Measurements from ENCODE around the gene FUBP3. TPM values are rescaled to one million over a fixed set of nuclear protein-coding genes. Genes with fewer than 3 reads are reported as not detected.

FUBP3 gene
- polyA plus RNA-seq, 2 of the 4 experiments (the other 2 are of a cell fraction) = 43.5 to 67.7 TPM

DNA sequence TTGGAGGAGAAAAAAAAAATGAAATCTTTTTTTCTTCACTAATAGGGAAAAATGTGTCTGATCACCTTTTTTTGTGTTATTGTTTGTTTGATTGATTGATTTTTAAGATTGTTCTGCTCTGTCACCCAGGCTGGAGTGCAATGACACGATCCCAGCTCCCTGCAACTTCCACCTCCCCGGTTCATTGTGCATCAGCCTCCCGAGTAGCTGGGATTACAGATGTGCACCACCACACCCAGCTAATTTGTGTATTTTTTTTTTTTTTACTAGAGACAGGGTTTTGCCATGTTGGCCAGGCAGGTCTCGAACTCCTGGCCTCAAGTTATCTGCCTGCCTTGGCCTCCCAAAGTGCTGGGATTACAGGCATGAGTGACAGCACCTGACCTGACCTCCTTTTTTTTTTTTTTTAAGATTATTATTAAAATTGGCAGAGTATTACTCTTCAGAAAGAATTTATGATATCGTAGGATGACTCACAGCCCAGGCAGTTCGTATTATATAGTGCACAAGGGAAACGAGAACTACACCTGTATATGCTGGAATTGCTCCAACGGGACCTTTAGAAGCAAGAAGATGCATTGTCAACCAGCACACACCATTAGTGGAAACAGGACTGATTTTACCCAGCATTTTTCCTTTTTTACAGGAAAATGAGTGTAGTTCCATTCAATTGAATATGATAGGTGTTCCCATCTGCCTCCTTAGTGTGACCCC, 27.7 kb downstream of the FUBP3 start:
- CTCF ChIA-PET = interaction anchor here (0.7 kb wide), 2 partner anchors 141 to 546 kb away, joined by 3 to 5 read pairs; no protein-coding TSS in a partner anchor
- no peak overlapping the region for H3K27ac ChIP-seq
- WGBS (ENCODE audit: missing lambda C conversion rate) = 79% methylated on average over 8 of the region's 8 CpGs
- DNase-seq (ENCODE audit: low read depth in 1 of 2, low spot score in 1 of 2) = no peak
- POLR2A ChIA-PET = no interaction called here
- H3K4me1 ChIP-seq = no peaks in the 10 kb centered on the region
- FAIRE-seq = no peak
- no peaks in the 10 kb centered on the region for H3K9me3 ChIP-seq
- H3K4me2 ChIP-seq = no peak overlapping the region
- TF ChIP-seq JUNB (IDR thresholded peaks at IDR 0.05) = no peak
- no peak for TF ChIP-seq RARB (CRISPR knock-in tag; IDR thresholded peaks at IDR 0.05)
- no peak for TF ChIP-seq ZSCAN20 (CRISPR knock-in tag; IDR thresholded peaks at IDR 0.05)
- no peak for TF ChIP-seq TFCP2L1 (CRISPR knock-in tag; IDR thresholded peaks at IDR 0.05)
- TF ChIP-seq RFX5 (IDR thresholded peaks at IDR 0.05) = no peak
- no peak for TF ChIP-seq MAZ (IDR thresholded peaks at IDR 0.05; ENCODE audit: borderline replicate concordance, low read depth, low read length)
- no peak for TF ChIP-seq GATA3 (IDR thresholded peaks at IDR 0.05; ENCODE audit: borderline replicate concordance)
- TF ChIP-seq NPAS2 (CRISPR knock-in tag; IDR thresholded peaks at IDR 0.05; ENCODE audit: borderline replicate concordance) = no peak
- no peak overlapping the region for H3K4me3 ChIP-seq
- ATAC-seq = no peak

DNA sequence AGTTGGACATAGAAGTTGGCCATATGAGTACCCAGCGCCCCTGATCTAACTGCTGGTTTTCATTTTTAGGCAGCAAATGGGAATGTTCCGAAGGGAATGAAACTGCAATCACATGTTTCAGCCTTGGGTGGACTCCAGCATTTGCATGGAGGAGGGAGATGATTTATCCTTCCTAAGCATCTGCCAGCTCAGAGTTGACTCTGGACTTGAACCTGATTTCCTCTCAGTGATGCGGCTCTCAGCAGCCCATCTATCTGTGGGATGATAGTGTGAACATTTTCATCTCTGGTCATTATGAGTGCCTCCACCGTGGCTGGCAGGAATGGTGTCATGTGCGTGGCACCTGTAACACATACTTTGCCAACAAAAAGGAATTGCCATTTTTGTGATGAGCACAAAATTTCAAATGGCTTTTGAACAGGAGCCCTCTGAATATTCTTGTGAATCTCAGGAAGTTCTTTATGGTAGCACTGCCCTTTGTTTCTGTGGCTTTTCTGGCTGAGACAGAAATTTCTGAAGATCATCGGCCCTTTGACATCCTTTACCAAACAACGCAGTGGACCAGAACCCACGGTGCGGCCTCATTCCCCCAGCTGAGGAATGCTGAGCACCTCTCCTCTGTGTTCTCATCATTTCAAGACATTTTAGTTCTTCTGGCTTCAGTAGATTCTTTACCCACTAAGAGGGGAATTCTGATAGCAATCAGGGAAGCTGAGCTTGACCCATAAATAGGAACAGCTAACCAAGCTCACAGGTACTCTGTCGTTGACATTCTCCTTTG, 28.5 kb downstream of the FUBP3 start:
- POLR2A ChIA-PET = no interaction called here
- 85% methylated on average over 10 of the region's 10 CpGs for WGBS (ENCODE audit: missing lambda C conversion rate)

GRCh38 chr9:130608554-130609134, 29.3 kb downstream of the FUBP3 start:
- FAIRE-seq (no peak), ATAC-seq (no peak), DNase-seq (ENCODE audit: low read depth in 1 of 2, low spot score in 1 of 2) (no peak)
- no peaks in the 10 kb centered on the region for H3K9me3 ChIP-seq
- 85% methylated on average over 6 of the region's 6 CpGs for WGBS (ENCODE audit: missing lambda C conversion rate)
- no peak overlapping the region for H3K4me2 ChIP-seq
- ChIA-PET CTCF (interaction anchor here (0.6 to 1.3 kb wide), 3 partner anchors 10 to 1064 kb away, joined by 3 to 4 read pairs (median 3); no protein-coding TSS in a partner anchor), POLR2A (no interaction called here)
- H3K4me3 ChIP-seq = no peak overlapping the region
- H3K4me1 ChIP-seq = no peaks in the 10 kb centered on the region
- no peak overlapping the region for H3K27ac ChIP-seq
- TF ChIP-seq ZC3H11A (IDR thresholded peaks at IDR 0.05) (no peak), JUNB (IDR thresholded peaks at IDR 0.05) (no peak)

More for the DNA sequence above, 28.5 kb downstream of the FUBP3 start:
- CTCF ChIA-PET = interaction anchor here (1.3 kb wide), 1 partner anchor 17 kb away, joined by 4 read pairs; no protein-coding TSS in a partner anchor
- Histone ChIP-seq H3K9me3 (no peaks in the 10 kb centered on the region), H3K4me3 (no peak overlapping the region), H3K27ac (no peak overlapping the region), H3K4me2 (no peak overlapping the region), H3K4me1 (no peaks in the 10 kb centered on the region)
- no peak for TF ChIP-seq SREBF2 (IDR thresholded peaks at IDR 0.05)
- TF ChIP-seq CHD2 (IDR thresholded peaks at IDR 0.05; ENCODE audit: low read length, partially characterized antibody) = no peak
- no peak for TF ChIP-seq PBX3 (IDR thresholded peaks at IDR 0.05)
- TF ChIP-seq HOXB13 (CRISPR knock-in tag; IDR thresholded peaks at IDR 0.05; ENCODE audit: low read depth) = no peak
- TF ChIP-seq HOXA7 (CRISPR knock-in tag; IDR thresholded peaks at IDR 0.05) = no peak
- no peak for TF ChIP-seq POLR2AphosphoS2 (conservative IDR thresholded peaks at IDR 0.05; ENCODE audit: low read length)
- TF ChIP-seq NR3C1 (IDR thresholded peaks at IDR 0.05) = no peak
- TF ChIP-seq ESRRA (IDR thresholded peaks at IDR 0.05; ENCODE audit: borderline replicate concordance, low read length) = no peak
- TF ChIP-seq EHF (CRISPR knock-in tag; IDR thresholded peaks at IDR 0.05) = no peak
- TF ChIP-seq NPAS2 (CRISPR knock-in tag; IDR thresholded peaks at IDR 0.05; ENCODE audit: borderline replicate concordance) = no peak
- TF ChIP-seq MAFK (IDR thresholded peaks at IDR 0.05; ENCODE audit: partially characterized antibody) = no peak
- FAIRE-seq = no peak
- no peak for ATAC-seq
- no peak for DNase-seq (ENCODE audit: low read depth in 1 of 2, low spot score in 1 of 2)

Data from A549 (cell line).